Kidney (tissue), 14 donors: Measurements from ENCODE around the gene THRB. TPM values are rescaled to one million over a fixed set of nuclear protein-coding genes. Genes with fewer than 3 reads are reported as not detected.

Experiments
- DNase-seq, 5 donors: peaks; one replicate each; pipeline ENCODE4 v3.0.0-alpha.2; 2013 to 2020
- FAIRE-seq: peaks from 2 replicates; lab custom pipeline; 2012; peaks lifted over from hg19 to GRCh38; lab: Jason Lieb, UNC
- H3K27ac ChIP-seq, 2 donors: one replicate each; pipeline ENCODE4 v1.7.0; 2013; ENCODE audit warnings: low read depth in 2 of 2, low read length in 2 of 2, inconsistent platforms in 1 of 2
- H3K27me3 ChIP-seq: one replicate; pipeline ENCODE4 v1.7.1; 2013; ENCODE audit warnings: low read length, inconsistent platforms; ENCODE audit not compliant: control insufficient read depth, insufficient read depth
- H3K36me3 ChIP-seq, 3 donors: one replicate each; pipeline versions ENCODE4 v1.7.0 to v1.7.1; 2013; ENCODE audit warnings: low read length in 3 of 3, control low read depth in 1 of 3, inconsistent platforms in 1 of 3; ENCODE audit not compliant: insufficient read depth in 3 of 3, control insufficient read depth in 2 of 3
- H3K4me1 ChIP-seq, 3 donors: one replicate each; pipeline versions ENCODE4 v1.7.0 to v1.7.1; 2013; ENCODE audit warnings: low read length in 3 of 3, inconsistent platforms in 1 of 3, low read depth in 1 of 3; ENCODE audit not compliant: control insufficient read depth in 2 of 3, insufficient read depth in 2 of 3
- H3K4me3 ChIP-seq, 3 donors: one replicate each; pipeline versions ENCODE4 v1.7.0 to v1.8.1; 2013; ENCODE audit warnings: low read length in 3 of 3, control low read depth in 1 of 3, inconsistent platforms in 1 of 3
- H3K9ac ChIP-seq, 3 donors: one replicate each; pipeline versions ENCODE4 v1.7.0 to v1.7.1; 2013; ENCODE audit warnings: low read length in 3 of 3, control low read depth in 1 of 3, inconsistent platforms in 1 of 3
- H3K9me3 ChIP-seq, 3 donors: one replicate each; pipeline versions ENCODE4 v1.7.0 to v1.7.1; 2013; ENCODE audit warnings: low read length in 3 of 3, control low read depth in 1 of 3, inconsistent platforms in 1 of 3; ENCODE audit not compliant: control insufficient read depth in 2 of 3, insufficient read depth in 1 of 3
- CTCF ChIP-seq: IDR thresholded peaks from 3 replicates; pipeline ENCODE4 v1.5.1; 2012; ENCODE audit warnings: mild to moderate bottlenecking, moderate library complexity, borderline replicate concordance; ENCODE audit not compliant: insufficient read depth; ENCODE audit errors: extremely low read depth
- intact Hi-C: fragments of 100-400 bp; cut with DNase I; formaldehyde crosslinking; loops from one replicate; pipeline ENCODE4 v1.11.1; 2022
- polyA plus RNA-seq: library from polyadenylated mRNA; stranded (reverse); fragments of 350-450 nt; fragmentation: Illumina TruSeq; extraction: RNeasy Lipid Tissue Mini Kit (QIAGEN cat#74804); gene quantifications from one replicate; pipeline ENCODE4 v1.2.3, GENCODE V29; 2014; ENCODE audit warnings: low read depth, low replicate concordance; ENCODE audit not compliant: insufficient read depth
- total RNA-seq: library from RNA; stranded (reverse); fragmentation: NEBNext Ultra II Directional; extraction: Animal tissue kit (Norgen Biotek cat#: 25700); gene quantifications from one replicate; pipeline ENCODE4 v1.2.1, GENCODE V29; 2021
- donor health status: control.
- donor health status: control.
- donor health status: control.
- donor health status: control.
- donor health status: control.
- donor health status: DM: yes; HTN: yes; CAD: no.
- donor health status: Normal renal cell carcinoma (clear cell type).

Gene THRB
- total and polyA plus RNA-seq, 2 donors from 2014 or later, result 4.5 to 17.2 TPM

GRCh38 chr3:24240306-24240705 lies 254.3 kb downstream of the THRB start:
- Histone ChIP-seq H3K27me3 (no peaks in the 10 kb centered on the region), H3K9me3 (no peaks in the 10 kb centered on the region), H3K9ac (no peak overlapping the region), H3K36me3 (no peaks in the 10 kb centered on the region), H3K4me3 (no peak overlapping the region), H3K27ac (no peak overlapping the region), H3K4me1 (peaks cover 0 to 5% (median 4%) of the 10 kb centered on the region in 3 donors)
- intact Hi-C loops, result no loop called here
- FAIRE-seq (no peak), DNase-seq (no peak)
- no peak for TF ChIP-seq CTCF

GRCh38 chr3:24237971-24238706 lies 256.5 kb downstream of the THRB start:
- H3K9me3 ChIP-seq, result no peaks in the 10 kb centered on the region
- no peak overlapping the region for H3K4me3 ChIP-seq
- intact Hi-C loops, result loop anchor here (5.0 to 10.0 kb wide), 2 partner anchors 51 to 233 kb away; no protein-coding TSS in a partner anchor
- FAIRE-seq (no peak), DNase-seq (peak in 4 of 5 donors; percentile 53 to 86 (median 61))
- H3K4me1 ChIP-seq, result peaks cover 0 to 5% (median 4%) of the 10 kb centered on the region in 3 donors
- no peaks in the 10 kb centered on the region for H3K27me3 ChIP-seq
- H3K9ac ChIP-seq, result no peak overlapping the region
- no peaks in the 10 kb centered on the region for H3K36me3 ChIP-seq
- peak; percentile 86 for TF ChIP-seq CTCF
- no peak overlapping the region for H3K27ac ChIP-seq

- no peak overlapping the region for H3K9ac ChIP-seq
- H3K27me3 ChIP-seq, result no peaks in the 10 kb centered on the region
- DNase-seq (no peak), FAIRE-seq (no peak)
- H3K4me3 ChIP-seq, result no peak overlapping the region
- H3K36me3 ChIP-seq, result no peaks in the 10 kb centered on the region
- H3K27ac ChIP-seq, result no peak overlapping the region
- H3K9me3 ChIP-seq, result no peaks in the 10 kb centered on the region
- TF ChIP-seq CTCF, result no peak
- H3K4me1 ChIP-seq, result peaks cover 0 to 5% (median 0%) of the 10 kb centered on the region in 3 donors
- intact Hi-C loops, result loop anchor here (5.0 to 10.0 kb wide), 2 partner anchors 48 to 230 kb away; no protein-coding TSS in a partner anchor
These were observed 259.5 kb downstream of the THRB start for GRCh38 chr3:24235121-24235520.
